ENCODE results near the gene BCL2.

Gene BCL2

GRCh38 chr18:63307551-63308200 lies 11.9 kb downstream of the BCL2 start:
- Histone ChIP-seq H3K36me3 (no peaks in the 10 kb centered on the region), H3K27me3 (no peaks in the 10 kb centered on the region), H3K4me1 (peaks cover 2% of the 10 kb centered on the region; the same call in 1 of the 2 replicates), H3K9me3 (no peaks in the 10 kb centered on the region), H3K4me3 (ENCODE audit: low read depth, low read length) (no peak overlapping the region)
- no peak for TF ChIP-seq CTCF (IDR thresholded peaks at IDR 0.05; ENCODE audit: low read depth, low read length)
- peak; percentile 37 for DNase-seq

GRCh38 chr18:63306819-63307550 lies 12.6 kb downstream of the BCL2 start:
- no peak for DNase-seq
- TF ChIP-seq CTCF (IDR thresholded peaks at IDR 0.05; ENCODE audit: low read depth, low read length): no peak
- Histone ChIP-seq H3K36me3 (no peaks in the 10 kb centered on the region), H3K4me1 (peaks cover 2% of the 10 kb centered on the region; the same call in 1 of the 2 replicates), H3K9me3 (no peaks in the 10 kb centered on the region), H3K27me3 (no peaks in the 10 kb centered on the region), H3K4me3 (ENCODE audit: low read depth, low read length) (no peak overlapping the region)

- no peak for DNase-seq
- Histone ChIP-seq H3K27me3 (no peaks in the 10 kb centered on the region), H3K9me3 (no peaks in the 10 kb centered on the region), H3K36me3 (peaks cover 2% of the 10 kb centered on the region; the same call in 1 of the 2 replicates), H3K4me1 (no peaks in the 10 kb centered on the region), H3K4me3 (ENCODE audit: low read depth, low read length) (no peak overlapping the region)
- TF ChIP-seq CTCF (IDR thresholded peaks at IDR 0.05; ENCODE audit: low read depth, low read length): no peak
These were observed 13.3 kb downstream of the BCL2 start for GRCh38 chr18:63306249-63306648.

GRCh38 chr18:63303547-63303946 lies 16.0 kb downstream of the BCL2 start:
- no peak for TF ChIP-seq CTCF (IDR thresholded peaks at IDR 0.05; ENCODE audit: low read depth, low read length)
- Histone ChIP-seq H3K36me3 (peaks cover 5% of the 10 kb centered on the region; the same call in 1 of the 2 replicates), H3K9me3 (no peaks in the 10 kb centered on the region), H3K27me3 (no peaks in the 10 kb centered on the region), H3K4me3 (ENCODE audit: low read depth, low read length) (no peak overlapping the region), H3K4me1 (no peaks in the 10 kb centered on the region)
- DNase-seq: no peak

GRCh38 chr18:63302636-63303405 lies 16.7 kb downstream of the BCL2 start:
- no peaks in the 10 kb centered on the region for H3K9me3 ChIP-seq
- DNase-seq: no peak
- no peaks in the 10 kb centered on the region for H3K27me3 ChIP-seq
- TF ChIP-seq CTCF (IDR thresholded peaks at IDR 0.05; ENCODE audit: low read depth, low read length): no peak
- H3K4me1 ChIP-seq: no peaks in the 10 kb centered on the region
- H3K4me3 ChIP-seq (ENCODE audit: low read depth, low read length): no peak overlapping the region
- peaks cover 5% of the 10 kb centered on the region; the same call in 1 of the 2 replicates for H3K36me3 ChIP-seq

Measured in BE2C (cell line).